ENCODE results near the gene NDUFV1.
"Not testable (repeated sequence)": the region's sequence is repeated elsewhere in the genome, so short reads cannot be mapped to it uniquely, and the experiment has no call there.

DNA sequence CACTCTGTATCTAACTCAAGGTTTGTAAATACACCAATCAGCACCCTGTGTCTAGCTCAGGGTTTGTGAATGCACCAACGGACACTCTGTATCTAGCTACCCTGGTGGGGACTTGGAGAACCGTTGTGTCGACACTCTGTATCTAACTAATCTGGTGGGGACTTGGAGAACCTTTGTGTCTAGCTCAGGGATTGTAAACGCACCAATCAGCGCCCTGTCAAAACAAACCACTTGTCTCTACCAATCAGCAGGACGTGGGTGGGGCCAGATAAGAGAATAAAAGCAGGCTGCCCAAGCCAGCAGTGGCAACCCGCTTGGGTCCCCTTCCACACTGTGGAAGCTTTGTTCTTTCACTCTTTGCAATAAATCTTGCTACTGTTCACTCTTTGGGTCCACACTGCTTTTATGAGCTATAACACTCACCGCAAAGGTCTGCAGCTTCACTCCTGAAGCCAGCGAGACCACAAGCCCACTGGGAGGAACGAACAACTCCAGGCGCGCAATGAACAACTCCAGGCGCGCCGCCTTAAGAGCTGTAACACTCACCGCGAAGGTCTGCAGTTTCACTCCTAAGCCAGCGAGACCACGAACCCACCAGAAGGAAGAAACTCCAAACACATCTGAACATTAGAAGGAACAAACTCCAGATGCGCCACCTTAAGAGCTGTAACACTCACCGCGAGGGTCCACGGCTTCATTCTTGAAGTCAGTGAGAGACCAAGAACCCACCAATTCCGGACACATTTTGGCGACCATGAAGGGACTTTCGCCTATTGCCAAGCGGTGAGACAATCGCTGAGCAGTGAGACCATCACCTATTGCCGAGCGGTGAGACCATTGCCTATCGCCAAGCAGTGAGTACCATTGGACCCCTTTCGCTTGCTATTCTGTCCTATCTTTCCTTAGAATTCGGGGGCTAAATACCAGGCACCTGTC, 13.2 kb downstream of the NDUFV1 start:
- not testable (repeated sequence) for TF ChIP-seq EZH2 (IDR thresholded peaks at IDR 0.05); POLR2AphosphoS5 (IDR thresholded peaks at IDR 0.05; ENCODE audit: low read depth, low read length); CEBPB (IDR thresholded peaks at IDR 0.05; ENCODE audit: low read depth); SP1 (IDR thresholded peaks at IDR 0.05; ENCODE audit: low read depth)
- TF ChIP-seq, protein P1, sequence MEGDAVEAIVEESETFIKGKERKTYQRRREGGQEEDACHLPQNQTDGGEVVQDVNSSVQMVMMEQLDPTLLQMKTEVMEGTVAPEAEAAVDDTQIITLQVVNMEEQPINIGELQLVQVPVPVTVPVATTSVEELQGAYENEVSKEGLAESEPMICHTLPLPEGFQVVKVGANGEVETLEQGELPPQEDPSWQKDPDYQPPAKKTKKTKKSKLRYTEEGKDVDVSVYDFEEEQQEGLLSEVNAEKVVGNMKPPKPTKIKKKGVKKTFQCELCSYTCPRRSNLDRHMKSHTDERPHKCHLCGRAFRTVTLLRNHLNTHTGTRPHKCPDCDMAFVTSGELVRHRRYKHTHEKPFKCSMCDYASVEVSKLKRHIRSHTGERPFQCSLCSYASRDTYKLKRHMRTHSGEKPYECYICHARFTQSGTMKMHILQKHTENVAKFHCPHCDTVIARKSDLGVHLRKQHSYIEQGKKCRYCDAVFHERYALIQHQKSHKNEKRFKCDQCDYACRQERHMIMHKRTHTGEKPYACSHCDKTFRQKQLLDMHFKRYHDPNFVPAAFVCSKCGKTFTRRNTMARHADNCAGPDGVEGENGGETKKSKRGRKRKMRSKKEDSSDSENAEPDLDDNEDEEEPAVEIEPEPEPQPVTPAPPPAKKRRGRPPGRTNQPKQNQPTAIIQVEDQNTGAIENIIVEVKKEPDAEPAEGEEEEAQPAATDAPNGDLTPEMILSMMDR (IDR thresholded peaks at IDR 0.05 in 2 of 3, conservative IDR thresholded peaks at IDR 0.05 in 1 of 3; ENCODE audit: borderline replicate concordance in 1 of 3, insufficient read depth in 1 of 3, low read depth in 2 of 3, low read length in 2 of 3): not testable (repeated sequence)

Data from HCT116 (cell line).